CD4-positive, alpha-beta T cell treated with Interleukin-10 for 1 hour (primary cell): ENCODE data around the gene SIL1.
"Not testable (repeated sequence)": the region's sequence is repeated elsewhere in the genome, so short reads cannot be mapped to it uniquely, and the experiment has no call there.

ENCODE experiments used
- DNase-seq: peaks from one replicate; pipeline ENCODE4 v3.0.0-alpha.2; 2020

SIL1 gene

GRCh38 chr5:139062910-139063663 lies 135.1 kb downstream of the SIL1 start:
- no peak for DNase-seq

GRCh38 chr5:139061856-139062255 lies 136.3 kb downstream of the SIL1 start:
- DNase-seq, result no peak

GRCh38 chr5:139061274-139061673 lies 136.9 kb downstream of the SIL1 start:
- DNase-seq, result no peak

GRCh38 chr5:139058121-139058520 lies 140.0 kb downstream of the SIL1 start:
- no peak for DNase-seq

GRCh38 chr5:139057045-139057939 lies 140.9 kb downstream of the SIL1 start:
- not testable (repeated sequence) for DNase-seq

- DNase-seq, result no peak
Observed at GRCh38 chr5:139052975-139053374, 145.2 kb downstream of the SIL1 start.

GRCh38 chr5:139051392-139051791 lies 146.8 kb downstream of the SIL1 start:
- no peak for DNase-seq

GRCh38 chr5:139050432-139050831 lies 147.7 kb downstream of the SIL1 start:
- DNase-seq, result no peak

- DNase-seq, result no peak
Observed at GRCh38 chr5:139049780-139050179, 148.4 kb downstream of the SIL1 start.

GRCh38 chr5:139046551-139046950 lies 151.6 kb downstream of the SIL1 start:
- no peak for DNase-seq

- no peak for DNase-seq
Observed at GRCh38 chr5:139043157-139043905, 154.8 kb downstream of the SIL1 start.

- no peak for DNase-seq
Observed at GRCh38 chr5:139040081-139040480, 158.1 kb downstream of the SIL1 start.

- no peak for DNase-seq
Observed at GRCh38 chr5:139038613-139039305, 159.4 kb downstream of the SIL1 start.

- DNase-seq, result no peak
Observed at GRCh38 chr5:139037732-139038131, 160.4 kb downstream of the SIL1 start.

- not testable (repeated sequence) for DNase-seq
Observed at GRCh38 chr5:139036332-139036731, 161.8 kb downstream of the SIL1 start.

- DNase-seq, result no peak
Observed at GRCh38 chr5:139027150-139027549, 171.0 kb downstream of the SIL1 start.

- no peak for DNase-seq
Observed at GRCh38 chr5:139025651-139026050, 172.5 kb downstream of the SIL1 start.

GRCh38 chr5:139023286-139023685 lies 174.9 kb downstream of the SIL1 start:
- DNase-seq, result no peak

- no peak for DNase-seq
Observed at GRCh38 chr5:139022528-139022927, 175.6 kb downstream of the SIL1 start.

GRCh38 chr5:139021346-139021745 lies 176.8 kb downstream of the SIL1 start:
- no peak for DNase-seq

- no peak for DNase-seq
Observed at GRCh38 chr5:139019880-139020279, 178.3 kb downstream of the SIL1 start.

GRCh38 chr5:139019211-139019610 lies 179.0 kb downstream of the SIL1 start:
- DNase-seq, result no peak

GRCh38 chr5:139017624-139018023 lies 180.5 kb downstream of the SIL1 start:
- DNase-seq, result no peak
